Neural progenitor cell (in vitro differentiated cells): ENCODE measurements around the gene PARN.

Experiments used
- EZH2 ChIP-seq: fragments of 200-600 bp; sonication (generic); IDR thresholded peaks from 2 replicates; pipeline ENCODE4 v1.6.1; 2017; ENCODE audit warnings: antibody characterized with exemption, mild to moderate bottlenecking, moderate library complexity
- EZH2phosphoT487 ChIP-seq: fragments of 200-600 bp; sonication (generic); IDR thresholded peaks from 2 replicates; pipeline ENCODE4 v1.6.1; 2017; ENCODE audit warnings: antibody characterized with exemption
- TF ChIP-seq, protein P1 (sequence below): fragments of 200-600 bp; sonication (generic); IDR thresholded peaks from 2 replicates; pipeline ENCODE4 v1.5.1; 2017; ENCODE audit warnings: antibody characterized with exemption, mild to moderate bottlenecking

DNA sequence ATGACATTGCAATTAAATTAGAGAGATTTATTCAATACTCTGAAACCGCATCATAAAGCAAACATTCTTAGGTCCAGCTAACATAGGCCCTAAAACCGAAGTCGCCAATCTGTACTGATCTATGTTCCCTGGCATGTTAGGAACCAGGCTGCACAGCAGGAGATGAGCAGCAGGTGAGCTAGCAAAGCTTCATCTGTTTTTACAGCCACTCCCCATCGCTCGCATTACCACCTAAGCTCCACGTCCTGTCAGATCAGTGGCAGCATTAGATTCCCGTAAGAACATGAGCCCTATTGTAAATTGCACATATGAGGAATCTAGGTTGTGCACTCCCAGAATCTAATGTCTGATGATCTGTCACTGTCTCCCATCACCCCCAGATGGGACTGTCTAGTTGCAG is 91.5 kb downstream of the PARN start:
- TF ChIP-seq EZH2 (no peak), EZH2phosphoT487 (no peak)
- TF ChIP-seq, protein P1, sequence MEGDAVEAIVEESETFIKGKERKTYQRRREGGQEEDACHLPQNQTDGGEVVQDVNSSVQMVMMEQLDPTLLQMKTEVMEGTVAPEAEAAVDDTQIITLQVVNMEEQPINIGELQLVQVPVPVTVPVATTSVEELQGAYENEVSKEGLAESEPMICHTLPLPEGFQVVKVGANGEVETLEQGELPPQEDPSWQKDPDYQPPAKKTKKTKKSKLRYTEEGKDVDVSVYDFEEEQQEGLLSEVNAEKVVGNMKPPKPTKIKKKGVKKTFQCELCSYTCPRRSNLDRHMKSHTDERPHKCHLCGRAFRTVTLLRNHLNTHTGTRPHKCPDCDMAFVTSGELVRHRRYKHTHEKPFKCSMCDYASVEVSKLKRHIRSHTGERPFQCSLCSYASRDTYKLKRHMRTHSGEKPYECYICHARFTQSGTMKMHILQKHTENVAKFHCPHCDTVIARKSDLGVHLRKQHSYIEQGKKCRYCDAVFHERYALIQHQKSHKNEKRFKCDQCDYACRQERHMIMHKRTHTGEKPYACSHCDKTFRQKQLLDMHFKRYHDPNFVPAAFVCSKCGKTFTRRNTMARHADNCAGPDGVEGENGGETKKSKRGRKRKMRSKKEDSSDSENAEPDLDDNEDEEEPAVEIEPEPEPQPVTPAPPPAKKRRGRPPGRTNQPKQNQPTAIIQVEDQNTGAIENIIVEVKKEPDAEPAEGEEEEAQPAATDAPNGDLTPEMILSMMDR, result no peak
